GM18520 (cell line): ENCODE results near the gene WASF3.
"Not testable (repeated sequence)": the region's sequence is repeated elsewhere in the genome, so short reads cannot be mapped to it uniquely, and the experiment has no call there.

Experiments used
- ATAC-seq: cut with Tn5 transposase; IDR thresholded peaks from one replicate; pipeline ENCODE4 v1.9.1; 2021; ENCODE audit not compliant: unreplicated experiment

WASF3 gene

GRCh38 chr13:26707122-26708006, 149.9 kb downstream of the WASF3 start:
- no peak for ATAC-seq

DNA sequence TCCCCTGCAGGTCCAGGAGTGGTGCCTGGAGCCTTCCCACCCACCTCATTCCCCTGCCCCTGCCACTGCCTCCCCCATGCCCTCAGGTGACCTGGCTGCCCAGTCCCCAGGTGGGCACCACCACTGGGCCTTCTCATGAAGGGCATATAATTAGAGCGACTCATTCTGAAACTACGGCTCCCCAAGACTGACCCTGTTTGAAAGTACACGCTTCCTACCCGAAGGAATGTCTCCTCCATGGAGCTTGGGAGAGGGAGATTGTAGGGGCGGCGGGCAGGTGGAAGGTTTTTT, 150.5 kb downstream of the WASF3 start:
- no peak for ATAC-seq

- no peak for ATAC-seq
Measured at GRCh38 chr13:26709461-26709860, 152.0 kb downstream of the WASF3 start.

DNA sequence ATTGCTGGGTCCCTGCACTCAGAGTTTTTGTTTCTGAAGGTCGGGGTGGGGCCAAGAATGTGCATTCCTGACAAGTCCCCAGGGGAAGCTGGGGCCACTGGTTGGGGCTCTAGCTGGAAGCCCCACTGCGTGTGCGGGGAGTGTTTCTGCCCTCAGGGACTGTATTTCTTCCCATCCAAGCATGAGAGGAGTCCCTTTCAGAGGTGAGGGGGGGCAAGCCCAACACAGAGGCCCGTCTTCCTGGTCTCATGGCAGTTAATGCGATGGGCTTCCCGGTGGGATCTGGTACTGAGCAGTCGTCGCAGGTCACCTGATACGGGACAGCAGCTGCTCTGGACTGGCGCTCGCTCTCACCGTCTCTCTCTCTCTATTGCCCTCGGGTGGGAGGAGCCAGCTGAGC, 152.7 kb downstream of the WASF3 start:
- no peak for ATAC-seq

- ATAC-seq = no peak
Measured at GRCh38 chr13:26711211-26711610, 153.7 kb downstream of the WASF3 start.

GRCh38 chr13:26713341-26713740, 155.9 kb downstream of the WASF3 start:
- ATAC-seq = no peak

DNA sequence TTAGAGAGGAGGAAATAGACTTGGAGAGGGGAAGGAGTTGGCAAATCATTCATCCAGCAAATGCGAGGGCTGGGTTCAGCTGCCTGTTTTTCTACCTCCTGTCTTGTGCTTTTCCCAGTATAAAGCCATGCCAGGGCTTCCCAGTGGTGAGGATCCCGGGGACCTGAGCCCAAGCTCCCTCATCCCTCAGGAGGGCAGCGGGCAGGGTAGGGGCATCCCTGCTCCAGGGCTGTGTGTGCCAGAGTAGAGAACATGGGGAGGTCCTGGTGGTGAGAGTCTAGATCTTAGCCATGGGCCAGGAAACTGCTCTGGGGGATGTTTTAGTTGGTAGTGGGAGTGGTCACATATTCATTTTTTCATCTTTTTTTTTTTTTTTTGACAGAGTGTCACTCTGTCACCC, 159.5 kb downstream of the WASF3 start:
- no peak for ATAC-seq

GRCh38 chr13:26718146-26718545, 160.7 kb downstream of the WASF3 start:
- no peak for ATAC-seq

DNA sequence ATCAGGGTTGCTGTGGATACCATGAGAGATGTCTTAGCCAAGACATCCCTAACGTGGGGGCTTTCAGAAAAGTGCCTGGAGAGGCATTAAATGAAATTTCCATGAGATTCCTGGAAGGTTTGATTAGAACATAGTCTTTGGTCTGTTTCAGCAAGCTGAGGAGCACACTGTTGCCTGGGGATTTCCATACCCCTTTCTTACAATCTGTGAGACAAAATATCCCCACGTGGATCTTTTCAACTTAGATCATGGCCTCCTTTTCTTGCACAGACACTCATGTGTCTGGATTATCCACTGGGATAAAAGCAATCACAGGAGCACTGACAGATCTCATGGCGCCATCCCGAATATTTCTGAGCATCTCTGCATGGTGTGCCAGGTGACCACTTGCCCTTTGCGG, 161.4 kb downstream of the WASF3 start:
- ATAC-seq = no peak

GRCh38 chr13:26719356-26719945, 162.0 kb downstream of the WASF3 start:
- no peak for ATAC-seq

DNA sequence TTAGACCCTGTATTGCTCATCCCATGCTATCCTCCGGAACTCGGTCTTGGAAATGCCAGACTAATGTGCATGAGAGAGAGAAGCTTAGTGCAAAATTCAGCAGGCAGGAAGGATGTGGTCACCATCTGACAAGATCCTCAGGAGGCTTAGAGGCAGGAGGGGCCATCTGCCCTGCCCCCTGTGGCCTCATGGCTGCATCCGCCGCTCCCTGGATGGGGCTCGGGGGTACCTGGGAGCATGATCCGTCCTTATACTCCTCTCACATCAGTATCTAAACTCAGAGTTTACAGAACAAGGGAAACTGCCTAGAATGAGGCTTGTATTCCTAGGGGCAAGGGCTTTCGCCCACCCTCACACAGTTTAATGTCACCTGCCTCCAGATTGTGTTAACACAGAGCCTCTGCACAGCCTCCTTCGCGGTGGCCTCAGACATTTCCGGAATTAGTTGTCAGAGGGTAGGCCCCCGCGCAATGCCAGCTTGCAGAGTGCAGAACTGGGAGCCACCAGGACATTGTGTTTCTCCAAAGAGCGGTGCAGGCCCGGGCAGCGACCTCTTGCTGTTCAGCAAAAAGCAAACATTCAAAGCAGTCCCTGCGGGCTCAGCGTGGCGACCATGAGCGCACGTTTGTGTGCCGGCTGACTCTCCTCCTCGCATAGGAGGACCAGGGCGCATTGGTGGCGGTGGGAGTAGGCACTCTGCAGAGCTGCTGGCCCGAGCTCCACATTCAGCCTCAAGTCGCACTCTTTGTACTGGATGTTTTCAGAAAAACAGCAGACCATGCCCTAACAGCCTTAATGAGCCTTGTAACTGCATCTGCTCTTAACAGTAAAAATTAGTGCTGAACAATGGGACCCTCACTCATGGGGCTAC, 164.0 kb downstream of the WASF3 start:
- no peak for ATAC-seq

GRCh38 chr13:26722321-26722720, 164.8 kb downstream of the WASF3 start:
- ATAC-seq = no peak

DNA sequence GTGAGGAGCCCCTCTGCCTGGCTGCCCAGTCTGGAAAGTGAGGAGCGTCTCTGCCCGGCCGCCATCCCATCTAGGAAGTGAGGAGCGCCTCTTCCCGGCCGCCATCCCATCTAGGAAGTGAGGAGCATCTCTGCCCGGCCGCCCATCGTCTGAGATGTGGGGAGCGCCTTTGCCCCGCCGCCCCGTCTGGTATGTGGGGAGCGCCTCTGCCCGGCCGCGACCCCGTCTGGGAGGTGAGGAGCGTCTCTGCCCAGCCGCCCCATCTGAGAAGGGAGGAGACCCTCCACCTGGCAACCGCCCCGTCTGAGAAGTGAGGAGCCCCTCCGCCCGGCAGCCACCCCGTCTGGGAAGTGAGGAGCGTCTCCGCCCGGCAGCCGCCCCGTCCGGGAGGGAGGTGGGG, 166.1 kb downstream of the WASF3 start:
- not testable (repeated sequence) for ATAC-seq

GRCh38 chr13:26726684-26727083, 169.2 kb downstream of the WASF3 start:
- no peak for ATAC-seq

- ATAC-seq = no peak
Measured at GRCh38 chr13:26727122-26727521, 169.6 kb downstream of the WASF3 start.

DNA sequence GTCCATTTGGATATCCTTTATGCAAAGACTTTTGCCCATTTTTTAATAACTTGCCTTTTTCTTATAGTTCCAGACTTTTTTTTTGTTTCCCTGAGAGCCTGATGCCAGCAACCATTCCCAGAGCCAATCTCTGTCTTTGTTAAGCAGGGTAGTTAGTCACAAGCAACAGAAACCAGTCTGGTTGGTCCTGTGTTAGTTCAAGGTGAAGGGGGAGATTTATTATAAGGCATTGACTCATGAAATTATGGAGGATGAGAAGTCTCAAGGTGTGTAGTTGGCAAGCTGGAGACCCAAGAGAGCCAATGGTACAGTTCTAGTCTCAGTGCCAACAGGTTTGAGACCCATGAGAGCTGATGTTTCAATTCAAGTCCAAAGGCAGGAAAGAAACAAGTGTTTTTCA, 170.2 kb downstream of the WASF3 start:
- ATAC-seq = no peak

DNA sequence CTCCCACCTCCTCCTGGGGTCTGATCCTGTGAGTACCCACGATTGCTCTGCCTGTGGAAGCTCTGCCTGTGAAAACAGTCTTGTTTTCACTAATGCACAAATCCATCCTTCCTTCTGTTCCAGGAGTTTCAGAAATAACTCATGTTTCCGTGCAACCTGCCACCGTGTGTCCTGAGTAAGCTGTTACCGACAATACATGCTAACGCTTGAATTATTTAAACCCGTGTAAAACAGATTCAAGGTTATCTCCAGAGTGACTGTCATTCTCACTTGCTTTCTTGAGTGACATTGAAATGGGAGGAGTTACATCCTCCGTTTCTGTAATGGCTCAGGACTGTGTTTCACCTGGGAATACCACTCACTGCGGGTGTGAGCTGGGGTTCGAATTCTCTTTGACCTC, 178.2 kb downstream of the WASF3 start:
- no peak for ATAC-seq
